HEK293 (cell line): ENCODE data around the gene MSI2.

Experiments
- KLF10 ChIP-seq: fragments of 450-650 bp; IDR thresholded peaks from 2 replicates; pipeline ENCODE4 v1.5.1; 2018; ENCODE audit warnings: missing biosample characterization, mild to moderate bottlenecking, missing genetic modification characterization
- OSR2 ChIP-seq: fragments of 450-650 bp; formaldehyde crosslinking; IDR thresholded peaks from 2 replicates; pipeline ENCODE4 v1.5.1; 2016; ENCODE audit warnings: missing biosample characterization, missing genetic modification characterization
- PRDM10 ChIP-seq: fragments of 450-650 bp; formaldehyde crosslinking; IDR thresholded peaks from 2 replicates; pipeline ENCODE4 v1.5.1; 2016; ENCODE audit warnings: missing biosample characterization, missing genetic modification characterization
- YY1 ChIP-seq: fragments of 450-650 bp; formaldehyde crosslinking; IDR thresholded peaks from 2 replicates; pipeline ENCODE4 v1.5.1; 2018; ENCODE audit warnings: missing biosample characterization, missing genetic modification characterization
- ZBTB20 ChIP-seq: fragments of 450-650 bp; formaldehyde crosslinking; IDR thresholded peaks from 2 replicates; pipeline ENCODE4 v1.5.1; 2016; ENCODE audit warnings: missing biosample characterization, missing genetic modification characterization
- ZFP3 ChIP-seq: fragments of 450-650 bp; formaldehyde crosslinking; IDR thresholded peaks from 2 replicates; pipeline ENCODE4 v1.5.1; 2016; ENCODE audit warnings: low read depth, missing biosample characterization, missing genetic modification characterization
- ZNF473 ChIP-seq: fragments of 450-650 bp; formaldehyde crosslinking; IDR thresholded peaks from 2 replicates; pipeline ENCODE4 v1.5.1; 2017; ENCODE audit warnings: missing biosample characterization, missing genetic modification characterization
- ZNF596 ChIP-seq: fragments of 450-650 bp; IDR thresholded peaks from 2 replicates; pipeline ENCODE4 v1.5.0; 2018; ENCODE audit warnings: missing biosample characterization, mild to moderate bottlenecking, missing genetic modification characterization, moderate library complexity

DNA sequence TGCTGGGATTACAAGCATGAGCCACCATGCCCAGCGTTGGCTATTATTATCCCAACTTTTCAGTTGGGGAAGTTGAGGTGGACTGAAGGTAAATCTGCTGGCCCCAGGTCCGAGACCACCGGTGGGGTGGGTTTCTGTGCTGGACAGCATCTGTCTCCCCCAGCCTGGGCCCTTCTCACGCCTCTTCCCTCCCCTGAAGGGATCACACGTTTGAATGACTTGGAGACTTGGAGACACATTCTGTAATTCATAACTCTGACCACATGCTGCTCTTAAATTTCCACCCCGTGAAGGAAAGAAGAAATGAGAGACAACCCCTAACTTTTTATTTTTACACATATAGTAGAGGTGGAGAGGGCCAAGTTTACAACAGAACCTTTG is 109.8 kb downstream of the MSI2 start:
- TF ChIP-seq ZNF596 (tag by site-specific recombination), result no peak
- TF ChIP-seq ZBTB20 (tag by site-specific recombination), result no peak
- no peak for TF ChIP-seq KLF10 (tag by site-specific recombination)
- TF ChIP-seq OSR2 (tag by site-specific recombination), result no peak
- TF ChIP-seq YY1 (tag by site-specific recombination), result no peak
- TF ChIP-seq ZNF473 (tag by site-specific recombination), result no peak
- no peak for TF ChIP-seq PRDM10 (tag by site-specific recombination)
- no peak for TF ChIP-seq ZFP3
